Fibroblast of lung (primary cell): ENCODE measurements around the gene KCNK5. TPM values are rescaled to one million over a fixed set of nuclear protein-coding genes. Genes with fewer than 3 reads are reported as not detected.
A peak's percentile ranks its signal among the peaks of the same experiment; 100 is the strongest.

ENCODE experiments used
- DNase-seq, 2 donors: peaks; one replicate each; pipeline versions ENCODE4 v3.0.0 to v3.0.0-alpha.2; 2010; ENCODE audit warnings: low read depth in 2 of 2
- H2AFZ ChIP-seq: 2 replicates; pipeline ENCODE4 v1.5.1; 2012; ENCODE audit warnings: low read length, control low read depth, inconsistent platforms
- H3K27ac ChIP-seq: 2 replicates; pipeline ENCODE4 v1.5.1; 2011; ENCODE audit warnings: low read length, control low read depth; ENCODE audit not compliant: insufficient read depth
- H3K27me3 ChIP-seq: 2 replicates; pipeline ENCODE4 v1.5.1; 2011; ENCODE audit warnings: mild to moderate bottlenecking, low read length; ENCODE audit not compliant: control insufficient read depth, insufficient read depth
- H3K36me3 ChIP-seq: 2 replicates; pipeline ENCODE4 v1.5.1; 2011; ENCODE audit warnings: low read length; ENCODE audit not compliant: control insufficient read depth, insufficient read depth
- H3K4me1 ChIP-seq: 2 replicates; pipeline ENCODE4 v1.5.1; 2011; ENCODE audit warnings: low read length; ENCODE audit not compliant: control insufficient read depth, insufficient read depth; ENCODE audit errors: extremely low read depth
- H3K4me2 ChIP-seq: 2 replicates; pipeline ENCODE4 v1.5.1; 2011; ENCODE audit warnings: low read length, control low read depth; ENCODE audit not compliant: insufficient read depth; ENCODE audit errors: extremely low read depth
- H3K4me3 ChIP-seq, 4 experiments: fragments of 200-600 bp in 1 of 4; sonication (generic) in 1 of 4; replicated peaks in 1 of 4; 2 replicates each; pipeline ENCODE4 v1.5.1; 2011 to 2016; ENCODE audit warnings: low read length in 4 of 4, low read depth in 3 of 4, mild to moderate bottlenecking in 3 of 4, control low read depth in 2 of 4, inconsistent platforms in 1 of 4, mixed read lengths in 1 of 4; ENCODE audit not compliant: insufficient read depth in 1 of 4; ENCODE audit errors: control extremely low read depth in 1 of 4
- H3K79me2 ChIP-seq: 2 replicates; pipeline ENCODE4 v1.5.1; 2012; ENCODE audit warnings: mild to moderate bottlenecking, low read length, inconsistent platforms; ENCODE audit not compliant: control insufficient read depth, insufficient read depth
- H3K9ac ChIP-seq: 2 replicates; pipeline ENCODE4 v1.5.1; 2011; ENCODE audit warnings: mild to moderate bottlenecking, low read length, control low read depth; ENCODE audit not compliant: insufficient read depth
- H3K9me3 ChIP-seq: 2 replicates; pipeline ENCODE4 v1.5.1; 2012; ENCODE audit warnings: low read depth, low read length; ENCODE audit not compliant: control insufficient read depth, insufficient read depth
- H4K20me1 ChIP-seq: 2 replicates; pipeline ENCODE4 v1.5.1; 2011; ENCODE audit warnings: low read length; ENCODE audit not compliant: control insufficient read depth, insufficient read depth; ENCODE audit errors: extremely low read depth
- EZH2 ChIP-seq: IDR thresholded peaks from 2 replicates; pipeline ENCODE4 v1.5.1; 2012; ENCODE audit warnings: low read length, control low read depth, mild to moderate bottlenecking; ENCODE audit errors: missing control alignments
- polyA plus RNA-seq, 2 donors: library from polyadenylated mRNA; depleted of rRNA in 1 of 2; stranded (reverse) in 1 of 2; unstranded in 1 of 2; fragments of >200 nt; gene quantifications; 2 replicates each; pipeline ENCODE4 v1.2.1, GENCODE V29; 2011 to 2012; ENCODE audit warnings: missing spikeins in 1 of 2
- total RNA-seq: library from RNA; depleted of rRNA; stranded (reverse); fragments of >200 nt; gene quantifications from 2 replicates; pipeline ENCODE4 v1.2.1, GENCODE V29; 2014
- TF ChIP-seq, protein P1 (sequence below), 2 donors: IDR thresholded peaks in 1 of 2; conservative IDR thresholded peaks in 1 of 2; 1 replicate in 1 of 2; 2 replicates in 1 of 2; pipeline ENCODE4 v1.5.1; 2011 to 2012; ENCODE audit warnings: low read length in 2 of 2, control low read depth in 1 of 2, inconsistent platforms in 1 of 2, low read depth in 1 of 2, mild to moderate bottlenecking in 1 of 2

Gene KCNK5
- total and polyA plus RNA-seq, 2 donors (not counting 1 experiment from before 2014, with no cell fraction given), result under 0.01 to 0.02 TPM

- Histone ChIP-seq H3K36me3 (no peaks in the 10 kb centered on the region), H3K4me2 (no peak overlapping the region), H3K27ac (no peak overlapping the region), H4K20me1 (no peaks in the 10 kb centered on the region), H3K4me1 (no peaks in the 10 kb centered on the region), H3K9ac (no peak overlapping the region), H3K9me3 (no peaks in the 10 kb centered on the region), H2AFZ (no peak overlapping the region), H3K4me3 (no peak overlapping the region), H3K79me2 (no peaks in the 10 kb centered on the region), H3K27me3 (no peaks in the 10 kb centered on the region)
- DNase-seq, result peak in 1 of 2 donors; percentile 9
- no peak for TF ChIP-seq EZH2
- TF ChIP-seq, protein P1, sequence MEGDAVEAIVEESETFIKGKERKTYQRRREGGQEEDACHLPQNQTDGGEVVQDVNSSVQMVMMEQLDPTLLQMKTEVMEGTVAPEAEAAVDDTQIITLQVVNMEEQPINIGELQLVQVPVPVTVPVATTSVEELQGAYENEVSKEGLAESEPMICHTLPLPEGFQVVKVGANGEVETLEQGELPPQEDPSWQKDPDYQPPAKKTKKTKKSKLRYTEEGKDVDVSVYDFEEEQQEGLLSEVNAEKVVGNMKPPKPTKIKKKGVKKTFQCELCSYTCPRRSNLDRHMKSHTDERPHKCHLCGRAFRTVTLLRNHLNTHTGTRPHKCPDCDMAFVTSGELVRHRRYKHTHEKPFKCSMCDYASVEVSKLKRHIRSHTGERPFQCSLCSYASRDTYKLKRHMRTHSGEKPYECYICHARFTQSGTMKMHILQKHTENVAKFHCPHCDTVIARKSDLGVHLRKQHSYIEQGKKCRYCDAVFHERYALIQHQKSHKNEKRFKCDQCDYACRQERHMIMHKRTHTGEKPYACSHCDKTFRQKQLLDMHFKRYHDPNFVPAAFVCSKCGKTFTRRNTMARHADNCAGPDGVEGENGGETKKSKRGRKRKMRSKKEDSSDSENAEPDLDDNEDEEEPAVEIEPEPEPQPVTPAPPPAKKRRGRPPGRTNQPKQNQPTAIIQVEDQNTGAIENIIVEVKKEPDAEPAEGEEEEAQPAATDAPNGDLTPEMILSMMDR (conservative IDR thresholded peaks at IDR 0.05 in 1 of 2, IDR thresholded peaks at IDR 0.05 in 1 of 2; ENCODE audit: low read depth in 1 of 2, low read length in 2 of 2), result peak; percentile 22 to 35
Observed at GRCh38 chr6:39189915-39190544, 39.2 kb downstream of the KCNK5 start.

GRCh38 chr6:39189131-39189530 lies 40.1 kb downstream of the KCNK5 start:
- Histone ChIP-seq H3K4me2 (no peak overlapping the region), H3K79me2 (no peaks in the 10 kb centered on the region), H3K9me3 (no peaks in the 10 kb centered on the region)

GRCh38 chr6:39188571-39188970 lies 40.7 kb downstream of the KCNK5 start:
- Histone ChIP-seq H3K4me1 (no peaks in the 10 kb centered on the region), H3K9ac (no peak overlapping the region), H2AFZ (no peak overlapping the region), H3K79me2 (no peaks in the 10 kb centered on the region), H4K20me1 (no peaks in the 10 kb centered on the region), H3K4me2 (no peak overlapping the region), H3K27me3 (no peaks in the 10 kb centered on the region), H3K27ac (no peak overlapping the region), H3K36me3 (no peaks in the 10 kb centered on the region), H3K4me3 (no peak overlapping the region), H3K9me3 (no peaks in the 10 kb centered on the region)
- DNase-seq, result no peak
- TF ChIP-seq, protein P1 (conservative IDR thresholded peaks at IDR 0.05 in 1 of 2, IDR thresholded peaks at IDR 0.05 in 1 of 2; ENCODE audit: low read depth in 1 of 2, low read length in 2 of 2), result no peak
- TF ChIP-seq EZH2, result no peak

More at GRCh38 chr6:39189131-39189530, 40.1 kb downstream of the KCNK5 start:
- H3K27ac ChIP-seq, result no peak overlapping the region
- H3K36me3 ChIP-seq, result no peaks in the 10 kb centered on the region
- no peak overlapping the region for H3K4me3 ChIP-seq
- H3K4me1 ChIP-seq, result no peaks in the 10 kb centered on the region
- no peak for DNase-seq
- no peak for TF ChIP-seq EZH2
- TF ChIP-seq, protein P1 (conservative IDR thresholded peaks at IDR 0.05 in 1 of 2, IDR thresholded peaks at IDR 0.05 in 1 of 2; ENCODE audit: low read depth in 1 of 2, low read length in 2 of 2), result no peak
- H3K9ac ChIP-seq, result no peak overlapping the region
- H3K27me3 ChIP-seq, result no peaks in the 10 kb centered on the region
- no peak overlapping the region for H2AFZ ChIP-seq
- no peaks in the 10 kb centered on the region for H4K20me1 ChIP-seq
